SK-N-SH (cell line): ENCODE measurements around the gene KCNB1. TPM values are rescaled to one million over a fixed set of nuclear protein-coding genes. Genes with fewer than 3 reads are reported as not detected.

Source experiments
- CTCF ChIA-PET: fragments of 300-600, 350-600 bp; formaldehyde crosslinking; extraction: SDS; loops from one replicate; lab custom pipeline; 2021; lab: Yijun Ruan, JAX
- POLR2A ChIA-PET: fragments of 350-600 bp; sonication (Branson Sonifier 250); formaldehyde crosslinking; extraction: SDS; loops from one replicate; lab custom pipeline; 2020; ENCODE audit warnings: antibody characterized with exemption, inconsistent platforms; lab: Yijun Ruan, JAX
- DNase-seq: peaks from one replicate; pipeline ENCODE4 v3.0.0; 2012
- H2AFZ ChIP-seq: fragments of 200-600 bp; sonication (generic); 2 replicates; pipeline ENCODE4 v1.8.1; 2016; ENCODE audit warnings: antibody characterized with exemption, mild to moderate bottlenecking, low read depth
- H3F3A ChIP-seq: fragments of 200-600 bp; sonication (generic); replicated peaks from 2 replicates; pipeline ENCODE3; 2016; ENCODE audit warnings: antibody characterized with exemption, mild to moderate bottlenecking; ENCODE audit not compliant: insufficient read depth
- H3K27ac ChIP-seq, 2 experiments: fragments of 200-500 bp in 1 of 2; fragments of 200-600 bp in 1 of 2; sonication (Bioruptor generic) in 1 of 2; sonication (generic), shearing (Covaris generic) in 1 of 2; 2 replicates each; pipeline versions ENCODE4 v1.5.1 to v1.6.1; 2014 to 2016; ENCODE audit warnings: low read depth in 2 of 2, inconsistent platforms in 1 of 2, low read length in 1 of 2, mild to moderate bottlenecking in 1 of 2, mixed read lengths in 1 of 2
- H3K27me3 ChIP-seq: fragments of 200-600 bp; sonication (generic), shearing (Covaris generic); 2 replicates; pipeline ENCODE4 v1.6.1; 2016; ENCODE audit warnings: mixed run types; ENCODE audit not compliant: insufficient read depth
- H3K36me3 ChIP-seq, 2 experiments: fragments of 200-500 bp in 1 of 2; fragments of 200-600 bp in 1 of 2; sonication (Bioruptor generic) in 1 of 2; sonication (generic) in 1 of 2; replicated peaks in 1 of 2; 2 replicates each; pipeline versions ENCODE3 to v1.5.1; 2014 to 2016; ENCODE audit warnings: low read length in 1 of 2, mild to moderate bottlenecking in 1 of 2; ENCODE audit not compliant: insufficient read depth in 2 of 2, control insufficient read depth in 1 of 2
- H3K4me1 ChIP-seq, 2 experiments: fragments of 200-500 bp in 1 of 2; fragments of 200-600 bp in 1 of 2; sonication (Bioruptor generic) in 1 of 2; sonication (generic), shearing (Covaris generic) in 1 of 2; 2 replicates each; pipeline versions ENCODE4 v1.5.1 to v1.6.1; 2014 to 2016; ENCODE audit warnings: low read depth in 1 of 2, low read length in 1 of 2, mixed run types in 1 of 2; ENCODE audit not compliant: insufficient read depth in 2 of 2, control insufficient read depth in 1 of 2
- H3K4me2 ChIP-seq: fragments of 200-600 bp; sonication (generic), shearing (Covaris generic); 2 replicates; pipeline ENCODE4 v1.6.1; 2017; ENCODE audit warnings: mixed run types
- H3K4me3 ChIP-seq, 2 experiments: fragments of 200-500 bp in 1 of 2; fragments of 200-600 bp in 1 of 2; sonication (Bioruptor generic) in 1 of 2; sonication (generic), shearing (Covaris generic) in 1 of 2; 2 replicates each; pipeline versions ENCODE4 v1.5.1 to v1.8.1; 2014 to 2016; ENCODE audit warnings: low read depth in 2 of 2, inconsistent platforms in 1 of 2, low read length in 1 of 2, mild to moderate bottlenecking in 1 of 2, mixed read lengths in 1 of 2, moderate library complexity in 1 of 2
- H3K79me2 ChIP-seq: fragments of 200-600 bp; sonication (generic); 2 replicates; pipeline ENCODE4 v1.8.1; 2017; ENCODE audit warnings: mild to moderate bottlenecking; ENCODE audit not compliant: insufficient read depth
- H3K9ac ChIP-seq: fragments of 200-600 bp; sonication (generic); 2 replicates; pipeline ENCODE4 v1.6.1; 2017; ENCODE audit warnings: mixed run types
- H3K9me2 ChIP-seq: fragments of 200-600 bp; sonication (generic); 2 replicates; pipeline ENCODE4 v1.6.1; 2017; ENCODE audit warnings: mixed run types
- H3K9me3 ChIP-seq: fragments of 200-600 bp; sonication (generic); 2 replicates; pipeline ENCODE4 v1.6.1; 2017; ENCODE audit warnings: mixed run types, mild to moderate bottlenecking, moderate library complexity
- H4K20me1 ChIP-seq: fragments of 200-600 bp; sonication (generic); 2 replicates; pipeline ENCODE4 v1.6.1; 2017; ENCODE audit warnings: mild to moderate bottlenecking, mixed run types; ENCODE audit not compliant: insufficient read depth
- CHD2 ChIP-seq: fragments of 150-350 bp; IDR thresholded peaks from 2 replicates; pipeline ENCODE4 v1.6.1; 2018; ENCODE audit warnings: low read length; ENCODE audit not compliant: partially characterized antibody
- EP300 ChIP-seq, 2 experiments: IDR thresholded peaks; 2 replicates each; pipeline versions ENCODE4 v1.4.0 to v1.6.1; 2012; ENCODE audit warnings: borderline replicate concordance in 1 of 2, low read depth in 1 of 2, low read length in 1 of 2
- EZH2phosphoT487 ChIP-seq: fragments of 200-600 bp; sonication (generic); IDR thresholded peaks from 2 replicates; pipeline ENCODE4 v1.6.1; 2017; ENCODE audit warnings: low read depth, mixed run types, mild to moderate bottlenecking, antibody characterized with exemption, moderate library complexity, borderline replicate concordance
- FOXM1 ChIP-seq: IDR thresholded peaks from 2 replicates; pipeline ENCODE4 v1.4.0; 2012; ENCODE audit warnings: low read depth, mild to moderate bottlenecking
- GABPA ChIP-seq: IDR thresholded peaks from 2 replicates; pipeline ENCODE4 v1.4.0; 2012; ENCODE audit warnings: low read depth, mild to moderate bottlenecking
- JUND ChIP-seq: IDR thresholded peaks from 2 replicates; pipeline ENCODE4 v1.4.0; 2012
- MEF2A ChIP-seq: IDR thresholded peaks from 2 replicates; pipeline ENCODE4 v1.4.0; 2012; ENCODE audit warnings: low read depth, borderline replicate concordance
- MXI1 ChIP-seq: IDR thresholded peaks from 2 replicates; pipeline ENCODE4 v1.6.1; 2012; ENCODE audit warnings: mild to moderate bottlenecking, low read depth, low read length, improper control_type of control experiment
- NFIC ChIP-seq: IDR thresholded peaks from 2 replicates; pipeline ENCODE4 v1.4.0; 2012; ENCODE audit warnings: borderline replicate concordance
- POLR2AphosphoS5 ChIP-seq: IDR thresholded peaks from 2 replicates; pipeline ENCODE4 v1.6.1; 2012; ENCODE audit warnings: low read depth, low read length
- SIN3A ChIP-seq: IDR thresholded peaks from 2 replicates; pipeline ENCODE4 v1.6.1; 2012; ENCODE audit warnings: low read depth, mild to moderate bottlenecking, low read length, moderate library complexity, borderline replicate concordance
- SMC3 ChIP-seq: IDR thresholded peaks from 2 replicates; pipeline ENCODE4 v1.6.1; 2012; ENCODE audit warnings: low read depth, low read length, improper control_type of control experiment
- TCF12 ChIP-seq: IDR thresholded peaks from 2 replicates; pipeline ENCODE4 v1.4.0; 2012
- TEAD4 ChIP-seq: IDR thresholded peaks from 2 replicates; pipeline ENCODE4 v1.4.0; 2012; ENCODE audit warnings: mild to moderate bottlenecking, borderline replicate concordance; ENCODE audit not compliant: insufficient read depth
- YY1 ChIP-seq: IDR thresholded peaks from 2 replicates; pipeline ENCODE4 v1.4.0; 2012; ENCODE audit warnings: low read depth, mild to moderate bottlenecking
- WGBS: methylation state at CpG from one replicate; pipeline ENCODE4 v1.1.6; 2017; ENCODE audit warnings: low lambda C conversion rate; 5-methylcytosine and 5-hydroxymethylcytosine counted together
- polyA plus RNA-seq, 3 experiments: library from polyadenylated mRNA; depleted of rRNA; stranded (reverse); fragments of >200 nt; gene quantifications; 2 replicates each; pipeline ENCODE4 v1.2.3, GENCODE V29; 2012
- TF ChIP-seq, protein P1 (sequence below): IDR thresholded peaks from 2 replicates; pipeline ENCODE4; 2012
- TF ChIP-seq, protein P2 (sequence below): fragments of 150-350 bp; IDR thresholded peaks from 2 replicates; pipeline ENCODE4 v1.6.1; 2016; ENCODE audit warnings: mild to moderate bottlenecking, low read depth, low read length

Gene KCNB1
- polyA plus RNA-seq, 1 of the 3 experiments (the other 2 are of a cell fraction) = 0.82 TPM

DNA sequence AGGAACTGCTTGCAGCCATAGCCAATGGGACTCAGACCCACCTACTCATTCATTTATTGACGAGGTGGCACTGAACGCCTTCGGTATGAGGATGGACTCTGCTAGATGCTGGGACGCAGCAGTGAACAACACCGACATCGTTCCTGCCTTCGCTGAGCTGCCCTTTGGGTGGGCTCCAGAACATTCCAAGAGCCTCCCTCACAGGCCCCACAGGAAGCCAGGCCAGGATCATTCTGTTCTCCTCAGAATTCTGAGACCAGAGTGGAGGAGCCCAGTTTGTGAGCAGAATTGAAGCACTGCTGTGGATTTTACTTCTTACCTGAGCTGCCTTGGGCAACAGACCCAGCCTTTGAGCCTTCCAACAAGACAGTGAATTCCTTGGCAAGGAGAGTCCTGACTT, 82.1 kb downstream of the KCNB1 start:
- Histone ChIP-seq H4K20me1 (no peaks in the 10 kb centered on the region), H3F3A (no peaks in the 10 kb centered on the region), H3K27ac (no peak overlapping the region), H3K4me3 (no peak overlapping the region), H2AFZ (no peak overlapping the region), H3K9ac (no peak overlapping the region), H3K9me2 (no peaks in the 10 kb centered on the region), H3K9me3 (no peaks in the 10 kb centered on the region), H3K36me3 (no peaks in the 10 kb centered on the region), H3K4me2 (no peak overlapping the region), H3K4me1 (peaks cover 0 to 3% of the 10 kb centered on the region in 2 experiments; a peak in 1 of 4 replicates), H3K27me3 (no peaks in the 10 kb centered on the region), H3K79me2 (no peaks in the 10 kb centered on the region)
- DNase-seq = no peak
- ChIA-PET CTCF (no interaction called here), POLR2A (no interaction called here)
- 93% methylated on average over 6 of the region's 7 CpGs for WGBS
- no peak for TF ChIP-seq TEAD4
- no peak for TF ChIP-seq POLR2AphosphoS5
- no peak for TF ChIP-seq NFIC
- TF ChIP-seq SMC3 = no peak

DNA sequence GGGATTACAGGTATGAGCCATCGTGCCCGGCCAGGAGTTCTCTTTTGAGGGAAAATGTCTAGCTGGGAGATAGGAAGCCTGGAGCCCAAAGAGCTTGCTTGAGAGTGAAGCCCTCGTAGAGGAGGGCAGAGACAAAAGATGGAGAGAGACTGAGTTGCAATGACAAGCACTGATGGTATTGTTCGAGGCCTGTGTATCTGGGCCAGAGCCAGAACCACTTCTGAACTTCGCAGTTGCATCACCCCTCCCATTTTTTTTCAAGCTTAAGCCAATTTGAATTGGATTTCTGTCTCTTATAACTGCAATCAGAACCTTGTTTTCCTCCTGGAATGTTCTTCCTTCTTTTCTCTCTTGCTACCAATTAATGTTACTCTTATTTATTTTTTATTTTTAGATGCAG, 83.1 kb downstream of the KCNB1 start:
- no peaks in the 10 kb centered on the region for H3K27me3 ChIP-seq
- CTCF ChIA-PET = interaction anchor here (2.5 kb wide), 1 partner anchor 85 kb away, joined by 13 read pairs; no protein-coding TSS in a partner anchor
- H3K4me3 ChIP-seq = no peak overlapping the region
- H3K4me2 ChIP-seq = no peak overlapping the region
- no peaks in the 10 kb centered on the region for H3K9me3 ChIP-seq
- POLR2A ChIA-PET = no interaction called here
- no peak overlapping the region for H3K27ac ChIP-seq
- 88% methylated on average over 5 of the region's 5 CpGs for WGBS
- DNase-seq = no peak
- no peaks in the 10 kb centered on the region for H3F3A ChIP-seq
- TF ChIP-seq EZH2phosphoT487 (no peak), EP300 (IDR thresholded peaks at IDR 0.05; ENCODE audit: borderline replicate concordance in 1 of 2, low read depth in 1 of 2, low read length in 1 of 2) (no peak), GABPA (no peak), MEF2A (no peak), MXI1 (no peak), CHD2 (no peak), FOXM1 (no peak), TEAD4 (no peak), TCF12 (no peak), JUND (no peak), YY1 (no peak), POLR2AphosphoS5 (no peak), SIN3A (no peak)
- TF ChIP-seq, protein P1, sequence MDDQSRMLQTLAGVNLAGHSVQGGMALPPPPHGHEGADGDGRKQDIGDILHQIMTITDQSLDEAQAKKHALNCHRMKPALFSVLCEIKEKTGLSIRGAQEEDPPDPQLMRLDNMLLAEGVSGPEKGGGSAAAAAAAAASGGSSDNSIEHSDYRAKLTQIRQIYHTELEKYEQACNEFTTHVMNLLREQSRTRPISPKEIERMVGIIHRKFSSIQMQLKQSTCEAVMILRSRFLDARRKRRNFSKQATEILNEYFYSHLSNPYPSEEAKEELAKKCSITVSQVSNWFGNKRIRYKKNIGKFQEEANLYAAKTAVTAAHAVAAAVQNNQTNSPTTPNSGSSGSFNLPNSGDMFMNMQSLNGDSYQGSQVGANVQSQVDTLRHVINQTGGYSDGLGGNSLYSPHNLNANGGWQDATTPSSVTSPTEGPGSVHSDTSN = no peak
- TF ChIP-seq, protein P2, sequence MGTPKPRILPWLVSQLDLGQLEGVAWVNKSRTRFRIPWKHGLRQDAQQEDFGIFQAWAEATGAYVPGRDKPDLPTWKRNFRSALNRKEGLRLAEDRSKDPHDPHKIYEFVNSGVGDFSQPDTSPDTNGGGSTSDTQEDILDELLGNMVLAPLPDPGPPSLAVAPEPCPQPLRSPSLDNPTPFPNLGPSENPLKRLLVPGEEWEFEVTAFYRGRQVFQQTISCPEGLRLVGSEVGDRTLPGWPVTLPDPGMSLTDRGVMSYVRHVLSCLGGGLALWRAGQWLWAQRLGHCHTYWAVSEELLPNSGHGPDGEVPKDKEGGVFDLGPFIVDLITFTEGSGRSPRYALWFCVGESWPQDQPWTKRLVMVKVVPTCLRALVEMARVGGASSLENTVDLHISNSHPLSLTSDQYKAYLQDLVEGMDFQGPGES = no peak
- TF ChIP-seq, all 33 proteins: peak for 0
- Histone ChIP-seq H4K20me1 (no peaks in the 10 kb centered on the region), H3K9ac (no peak overlapping the region), H3K79me2 (no peaks in the 10 kb centered on the region), H3K9me2 (no peaks in the 10 kb centered on the region), H3K36me3 (no peaks in the 10 kb centered on the region), H3K4me1 (no peaks in the 10 kb centered on the region; a peak in 1 of 4 replicates), H2AFZ (no peak overlapping the region)
